ENCODE measurements around the gene ACOX3.

DNA sequence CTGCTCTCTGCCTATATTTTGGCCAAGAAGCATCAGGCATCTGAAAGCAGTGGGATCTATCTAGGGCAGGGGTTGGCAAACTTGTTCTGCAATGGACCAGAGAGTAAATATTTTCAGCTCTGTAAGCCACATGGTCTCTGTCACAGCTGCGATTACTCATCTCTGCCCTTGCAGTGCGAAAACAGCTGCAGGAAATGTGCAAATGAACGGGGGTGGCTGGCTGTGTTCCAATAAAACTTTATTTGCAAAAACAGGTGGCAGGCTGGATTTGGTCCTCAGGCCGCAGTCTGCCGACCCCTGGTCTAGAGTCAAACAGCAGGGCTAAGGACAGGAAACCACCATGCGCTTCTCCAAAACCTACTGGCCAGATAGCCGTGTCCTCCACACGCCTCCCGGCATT lies 48.6 kb downstream of the ACOX3 start:
- TF ChIP-seq POLR2A (IDR thresholded peaks at IDR 0.05) (no peak), POLR2AphosphoS5 (IDR thresholded peaks at IDR 0.05) (peak; percentile 75 to 81)
- TF ChIP-seq, protein P1, sequence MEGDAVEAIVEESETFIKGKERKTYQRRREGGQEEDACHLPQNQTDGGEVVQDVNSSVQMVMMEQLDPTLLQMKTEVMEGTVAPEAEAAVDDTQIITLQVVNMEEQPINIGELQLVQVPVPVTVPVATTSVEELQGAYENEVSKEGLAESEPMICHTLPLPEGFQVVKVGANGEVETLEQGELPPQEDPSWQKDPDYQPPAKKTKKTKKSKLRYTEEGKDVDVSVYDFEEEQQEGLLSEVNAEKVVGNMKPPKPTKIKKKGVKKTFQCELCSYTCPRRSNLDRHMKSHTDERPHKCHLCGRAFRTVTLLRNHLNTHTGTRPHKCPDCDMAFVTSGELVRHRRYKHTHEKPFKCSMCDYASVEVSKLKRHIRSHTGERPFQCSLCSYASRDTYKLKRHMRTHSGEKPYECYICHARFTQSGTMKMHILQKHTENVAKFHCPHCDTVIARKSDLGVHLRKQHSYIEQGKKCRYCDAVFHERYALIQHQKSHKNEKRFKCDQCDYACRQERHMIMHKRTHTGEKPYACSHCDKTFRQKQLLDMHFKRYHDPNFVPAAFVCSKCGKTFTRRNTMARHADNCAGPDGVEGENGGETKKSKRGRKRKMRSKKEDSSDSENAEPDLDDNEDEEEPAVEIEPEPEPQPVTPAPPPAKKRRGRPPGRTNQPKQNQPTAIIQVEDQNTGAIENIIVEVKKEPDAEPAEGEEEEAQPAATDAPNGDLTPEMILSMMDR (IDR thresholded peaks at IDR 0.05) = no peak
